ENCODE measurements around the gene RFX4.

The RFX4 gene

GRCh38 chr12:106736051-106736957, 153.5 kb downstream of the RFX4 start:
- no peak for DNase-seq

GRCh38 chr12:106739318-106739717, 156.5 kb downstream of the RFX4 start:
- no peak for DNase-seq

GRCh38 chr12:106739815-106740530, 157.2 kb downstream of the RFX4 start:
- no peak for DNase-seq

- DNase-seq, result no peak
Observed at GRCh38 chr12:106740818-106741217, 158.0 kb downstream of the RFX4 start.

- no peak for DNase-seq
Observed at GRCh38 chr12:106741247-106741646, 158.4 kb downstream of the RFX4 start.

- DNase-seq, result no peak
Observed at GRCh38 chr12:106743270-106743988, 160.6 kb downstream of the RFX4 start.

GRCh38 chr12:106744600-106744999, 161.8 kb downstream of the RFX4 start:
- no peak for DNase-seq

- DNase-seq, result no peak
Observed at GRCh38 chr12:106745181-106745745, 162.5 kb downstream of the RFX4 start.

- DNase-seq, result no peak
Observed at GRCh38 chr12:106747973-106748436, 165.2 kb downstream of the RFX4 start.

- DNase-seq, result no peak
Observed at GRCh38 chr12:106750524-106750923, 167.7 kb downstream of the RFX4 start.

GRCh38 chr12:106753526-106753925, 170.7 kb downstream of the RFX4 start:
- DNase-seq, result no peak

- DNase-seq, result no peak
Observed at GRCh38 chr12:106754331-106754730, 171.5 kb downstream of the RFX4 start.

GRCh38 chr12:106757623-106758348, 175.0 kb downstream of the RFX4 start:
- DNase-seq, result no peak

GRCh38 chr12:106758349-106759110, 175.7 kb downstream of the RFX4 start:
- no peak for DNase-seq

- no peak for DNase-seq
Observed at GRCh38 chr12:106759526-106760183, 176.9 kb downstream of the RFX4 start.

- DNase-seq, result no peak
Observed at GRCh38 chr12:106760184-106760531, 177.4 kb downstream of the RFX4 start.

- no peak for DNase-seq
Observed at GRCh38 chr12:106764220-106764619, 181.4 kb downstream of the RFX4 start.

- DNase-seq, result no peak
Observed at GRCh38 chr12:106764738-106765137, 181.9 kb downstream of the RFX4 start.

GRCh38 chr12:106766393-106766826, 183.6 kb downstream of the RFX4 start:
- no peak for DNase-seq

- no peak for DNase-seq
Observed at GRCh38 chr12:106767206-106767605, 184.4 kb downstream of the RFX4 start.

Measured in SW 1271 (cell line).